CD4-positive, alpha-beta T cell treated with Interleukin-15 for 4 hours (primary cell): ENCODE measurements around the gene SCAF11.

Experiments
- DNase-seq: peaks from one replicate; pipeline ENCODE4 v3.0.0-alpha.2; 2020; ENCODE audit warnings: low spot score

The SCAF11 gene

GRCh38 chr12:45978108-45978507 lies 12.3 kb downstream of the SCAF11 start:
- no peak for DNase-seq

GRCh38 chr12:45977620-45978019 lies 12.8 kb downstream of the SCAF11 start:
- no peak for DNase-seq

- DNase-seq = no peak
Measured at GRCh38 chr12:45975506-45975905, 14.9 kb downstream of the SCAF11 start.

- DNase-seq = no peak
Measured at GRCh38 chr12:45974883-45975282, 15.5 kb downstream of the SCAF11 start.

- DNase-seq = no peak
Measured at GRCh38 chr12:45974171-45974719, 16.1 kb downstream of the SCAF11 start.

- DNase-seq = no peak
Measured at GRCh38 chr12:45973526-45973925, 16.8 kb downstream of the SCAF11 start.

GRCh38 chr12:45970391-45970790 lies 20.0 kb downstream of the SCAF11 start:
- no peak for DNase-seq

- DNase-seq = no peak
Measured at GRCh38 chr12:45969084-45969483, 21.3 kb downstream of the SCAF11 start.

- DNase-seq = no peak
Measured at GRCh38 chr12:45966486-45966885, 23.9 kb downstream of the SCAF11 start.

GRCh38 chr12:45962553-45963325 lies 27.6 kb downstream of the SCAF11 start:
- DNase-seq = no peak

- no peak for DNase-seq
Measured at GRCh38 chr12:45959728-45960127, 30.6 kb downstream of the SCAF11 start.

GRCh38 chr12:45959025-45959424 lies 31.3 kb downstream of the SCAF11 start:
- no peak for DNase-seq

- no peak for DNase-seq
Measured at GRCh38 chr12:45948546-45948945, 41.8 kb downstream of the SCAF11 start.

GRCh38 chr12:45946435-45946834 lies 43.9 kb downstream of the SCAF11 start:
- DNase-seq = no peak

- no peak for DNase-seq
Measured at GRCh38 chr12:45944771-45945170, 45.6 kb downstream of the SCAF11 start.

GRCh38 chr12:45939759-45940158 lies 50.6 kb downstream of the SCAF11 start:
- DNase-seq = no peak

GRCh38 chr12:45938566-45938965 lies 51.8 kb downstream of the SCAF11 start:
- DNase-seq = no peak

GRCh38 chr12:45934956-45935355 lies 55.4 kb downstream of the SCAF11 start:
- no peak for DNase-seq

GRCh38 chr12:45933504-45933903 lies 56.9 kb downstream of the SCAF11 start:
- DNase-seq = no peak

GRCh38 chr12:45930369-45930768 lies 60.0 kb downstream of the SCAF11 start:
- DNase-seq = no peak

- no peak for DNase-seq
Measured at GRCh38 chr12:45928309-45928708, 62.1 kb downstream of the SCAF11 start.

- no peak for DNase-seq
Measured at GRCh38 chr12:45918818-45919217, 71.6 kb downstream of the SCAF11 start.

GRCh38 chr12:45915405-45915804 lies 75.0 kb downstream of the SCAF11 start:
- no peak for DNase-seq

- no peak for DNase-seq
Measured at GRCh38 chr12:45914090-45914489, 76.3 kb downstream of the SCAF11 start.
